OCI-LY3 (cell line): Measurements from ENCODE around the gene LHFPL3.

Source experiments
- EZH2phosphoT487 ChIP-seq: fragments of 200-600 bp; shearing (Covaris generic); IDR thresholded peaks from 2 replicates; pipeline ENCODE4 v1.6.1; 2018; ENCODE audit warnings: antibody characterized with exemption, mixed run types, low read depth
- TF ChIP-seq, protein P1 (sequence below): fragments of 200-600, 300-600 bp; sonication (generic); IDR thresholded peaks from 2 replicates; pipeline ENCODE4 v1.5.1; 2014; ENCODE audit warnings: antibody characterized with exemption, low read length, low read depth

DNA sequence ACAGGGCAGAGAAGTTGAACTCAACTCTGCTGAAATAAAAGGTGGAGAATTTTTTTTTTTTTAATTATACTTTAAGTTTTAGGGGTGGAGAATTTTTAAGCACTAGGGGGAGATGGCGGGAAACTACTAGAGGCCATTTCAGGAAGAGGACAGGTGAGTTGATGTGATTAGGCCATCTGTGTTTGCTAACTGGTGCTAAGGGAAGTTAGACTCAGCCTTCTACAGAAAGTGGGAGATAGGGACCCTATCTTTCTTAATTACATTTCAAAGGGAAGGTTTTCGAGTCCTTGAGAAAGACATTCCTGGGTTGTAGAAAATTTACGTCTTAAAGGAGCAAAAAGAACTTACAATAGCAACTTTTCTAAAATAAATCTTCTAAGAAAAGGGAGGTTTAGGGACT lies 124.8 kb downstream of the LHFPL3 start:
- TF ChIP-seq, protein P1, sequence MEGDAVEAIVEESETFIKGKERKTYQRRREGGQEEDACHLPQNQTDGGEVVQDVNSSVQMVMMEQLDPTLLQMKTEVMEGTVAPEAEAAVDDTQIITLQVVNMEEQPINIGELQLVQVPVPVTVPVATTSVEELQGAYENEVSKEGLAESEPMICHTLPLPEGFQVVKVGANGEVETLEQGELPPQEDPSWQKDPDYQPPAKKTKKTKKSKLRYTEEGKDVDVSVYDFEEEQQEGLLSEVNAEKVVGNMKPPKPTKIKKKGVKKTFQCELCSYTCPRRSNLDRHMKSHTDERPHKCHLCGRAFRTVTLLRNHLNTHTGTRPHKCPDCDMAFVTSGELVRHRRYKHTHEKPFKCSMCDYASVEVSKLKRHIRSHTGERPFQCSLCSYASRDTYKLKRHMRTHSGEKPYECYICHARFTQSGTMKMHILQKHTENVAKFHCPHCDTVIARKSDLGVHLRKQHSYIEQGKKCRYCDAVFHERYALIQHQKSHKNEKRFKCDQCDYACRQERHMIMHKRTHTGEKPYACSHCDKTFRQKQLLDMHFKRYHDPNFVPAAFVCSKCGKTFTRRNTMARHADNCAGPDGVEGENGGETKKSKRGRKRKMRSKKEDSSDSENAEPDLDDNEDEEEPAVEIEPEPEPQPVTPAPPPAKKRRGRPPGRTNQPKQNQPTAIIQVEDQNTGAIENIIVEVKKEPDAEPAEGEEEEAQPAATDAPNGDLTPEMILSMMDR = 0 out of 2 replicates have a peak, but pooled peaks have one; percentile 17
- no peak for TF ChIP-seq EZH2phosphoT487
